ENCODE measurements around the gene TNFRSF4.

The TNFRSF4 gene

GRCh38 chr1:1166642-1167397, 47.1 kb downstream of the TNFRSF4 start:
- TF ChIP-seq, protein P1, sequence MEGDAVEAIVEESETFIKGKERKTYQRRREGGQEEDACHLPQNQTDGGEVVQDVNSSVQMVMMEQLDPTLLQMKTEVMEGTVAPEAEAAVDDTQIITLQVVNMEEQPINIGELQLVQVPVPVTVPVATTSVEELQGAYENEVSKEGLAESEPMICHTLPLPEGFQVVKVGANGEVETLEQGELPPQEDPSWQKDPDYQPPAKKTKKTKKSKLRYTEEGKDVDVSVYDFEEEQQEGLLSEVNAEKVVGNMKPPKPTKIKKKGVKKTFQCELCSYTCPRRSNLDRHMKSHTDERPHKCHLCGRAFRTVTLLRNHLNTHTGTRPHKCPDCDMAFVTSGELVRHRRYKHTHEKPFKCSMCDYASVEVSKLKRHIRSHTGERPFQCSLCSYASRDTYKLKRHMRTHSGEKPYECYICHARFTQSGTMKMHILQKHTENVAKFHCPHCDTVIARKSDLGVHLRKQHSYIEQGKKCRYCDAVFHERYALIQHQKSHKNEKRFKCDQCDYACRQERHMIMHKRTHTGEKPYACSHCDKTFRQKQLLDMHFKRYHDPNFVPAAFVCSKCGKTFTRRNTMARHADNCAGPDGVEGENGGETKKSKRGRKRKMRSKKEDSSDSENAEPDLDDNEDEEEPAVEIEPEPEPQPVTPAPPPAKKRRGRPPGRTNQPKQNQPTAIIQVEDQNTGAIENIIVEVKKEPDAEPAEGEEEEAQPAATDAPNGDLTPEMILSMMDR (IDR thresholded peaks at IDR 0.05): no peak
- H3K4me3 ChIP-seq (ENCODE audit: low read depth, low read length): no peak overlapping the region
- H3K79me2 ChIP-seq: no peaks in the 10 kb centered on the region
- no peaks in the 10 kb centered on the region for H3K36me3 ChIP-seq (ENCODE audit: control insufficient read depth, insufficient read depth, low read length)
- no peak overlapping the region for H2AFZ ChIP-seq
- no peak overlapping the region for H3K4me2 ChIP-seq (ENCODE audit: low read length)
- no peak overlapping the region for H3K27ac ChIP-seq
- no peaks in the 10 kb centered on the region for H3K4me1 ChIP-seq
- no peak overlapping the region for H3K9ac ChIP-seq
- H3K9me3 ChIP-seq (ENCODE audit: control insufficient read depth, low read length): no peaks in the 10 kb centered on the region
- no peaks in the 10 kb centered on the region for H3K27me3 ChIP-seq (ENCODE audit: control insufficient read depth, insufficient read depth, low read length)

DNA sequence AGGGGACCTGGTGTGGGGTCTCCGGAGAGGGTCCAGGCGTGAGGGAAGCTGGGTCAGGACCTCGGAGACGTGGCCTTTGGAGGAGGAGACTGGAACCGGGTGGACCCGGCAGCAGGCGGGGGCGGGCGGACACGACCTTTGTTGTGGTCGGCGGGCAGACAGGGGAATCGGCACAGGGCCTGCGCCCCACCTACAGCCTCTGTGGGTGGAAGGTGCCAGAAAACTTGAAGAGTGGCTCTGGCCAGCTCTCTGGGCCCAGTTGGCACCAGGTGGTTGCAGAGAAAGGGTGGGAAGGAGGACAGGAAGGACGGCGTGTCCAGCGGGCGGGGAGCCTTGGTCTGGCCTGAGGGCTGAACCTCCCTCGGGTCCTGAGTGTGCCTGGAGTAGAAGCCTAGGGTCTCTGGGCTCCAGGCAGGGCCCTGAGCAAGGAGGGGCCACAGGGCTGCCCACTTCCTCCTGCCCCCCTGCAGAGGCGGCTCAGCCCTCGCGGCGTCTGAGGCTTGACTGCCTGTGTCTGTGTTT, 48.0 kb downstream of the TNFRSF4 start:
- H3K9me3 ChIP-seq (ENCODE audit: control insufficient read depth, low read length): no peaks in the 10 kb centered on the region
- no peak overlapping the region for H3K4me3 ChIP-seq (ENCODE audit: low read depth, low read length)
- no peak overlapping the region for H2AFZ ChIP-seq
- no peak overlapping the region for H3K4me2 ChIP-seq (ENCODE audit: low read length)
- no peaks in the 10 kb centered on the region for H3K36me3 ChIP-seq (ENCODE audit: control insufficient read depth, insufficient read depth, low read length)
- TF ChIP-seq, protein P1 (IDR thresholded peaks at IDR 0.05): no peak
- H3K27ac ChIP-seq: no peak overlapping the region
- H3K9ac ChIP-seq: no peak overlapping the region
- no peaks in the 10 kb centered on the region for H3K27me3 ChIP-seq (ENCODE audit: control insufficient read depth, insufficient read depth, low read length)
- no peaks in the 10 kb centered on the region for H3K79me2 ChIP-seq
- no peaks in the 10 kb centered on the region for H3K4me1 ChIP-seq

- TF ChIP-seq, protein P1 (IDR thresholded peaks at IDR 0.05): no peak
- Histone ChIP-seq H3K4me3 (ENCODE audit: low read depth, low read length) (no peak overlapping the region), H3K9me3 (ENCODE audit: control insufficient read depth, low read length) (no peaks in the 10 kb centered on the region), H3K27ac (no peak overlapping the region), H3K27me3 (ENCODE audit: control insufficient read depth, insufficient read depth, low read length) (no peaks in the 10 kb centered on the region), H3K79me2 (no peaks in the 10 kb centered on the region), H3K4me2 (ENCODE audit: low read length) (no peak overlapping the region), H3K9ac (no peak overlapping the region), H3K4me1 (no peaks in the 10 kb centered on the region), H2AFZ (no peak overlapping the region), H3K36me3 (ENCODE audit: control insufficient read depth, insufficient read depth, low read length) (no peaks in the 10 kb centered on the region)
Measured at GRCh38 chr1:1165485-1165884, 48.5 kb downstream of the TNFRSF4 start.

- Histone ChIP-seq H3K36me3 (ENCODE audit: control insufficient read depth, insufficient read depth, low read length) (no peaks in the 10 kb centered on the region), H3K27me3 (ENCODE audit: control insufficient read depth, insufficient read depth, low read length) (no peaks in the 10 kb centered on the region), H3K4me3 (ENCODE audit: low read depth, low read length) (no peak overlapping the region), H3K4me2 (ENCODE audit: low read length) (peak overlapping the region; percentile 96), H2AFZ (no peak overlapping the region), H3K79me2 (no peaks in the 10 kb centered on the region), H3K9me3 (ENCODE audit: control insufficient read depth, low read length) (no peaks in the 10 kb centered on the region), H3K27ac (no peak overlapping the region), H3K9ac (no peak overlapping the region), H3K4me1 (no peaks in the 10 kb centered on the region)
- TF ChIP-seq, protein P1 (IDR thresholded peaks at IDR 0.05): no peak
Measured at GRCh38 chr1:1164701-1165451, 49.1 kb downstream of the TNFRSF4 start.
